Colonic mucosa (tissue), 4 donors: ENCODE measurements around the gene ZC3H7A. TPM values are rescaled to one million over a fixed set of nuclear protein-coding genes. Genes with fewer than 3 reads are reported as not detected.

Source experiments
- DNase-seq: peaks from one replicate; pipeline ENCODE4 v3.0.0-alpha.2; 2020
- H3K27ac ChIP-seq: fragments of 200-600 bp; one replicate; pipeline ENCODE4 v1.8.0; 2021
- H3K27me3 ChIP-seq: fragments of 200-600 bp; one replicate; pipeline ENCODE4 v1.8.0; 2021
- H3K36me3 ChIP-seq: fragments of 200-600 bp; one replicate; pipeline ENCODE4 v1.8.0; 2021
- H3K4me1 ChIP-seq: fragments of 200-600 bp; one replicate; pipeline ENCODE4 v1.8.0; 2021; ENCODE audit warnings: mild to moderate bottlenecking
- H3K4me3 ChIP-seq: fragments of 200-600 bp; one replicate; pipeline ENCODE4 v1.8.0; 2021
- H3K9ac ChIP-seq, 2 donors: one replicate each; pipeline ENCODE4 v1.7.0; 2013; ENCODE audit warnings: control low read depth in 2 of 2, low read depth in 2 of 2, low read length in 2 of 2
- H3K9me3 ChIP-seq: fragments of 200-600 bp; one replicate; pipeline ENCODE4 v1.8.0; 2021
- CTCF ChIP-seq: fragments of 200-600 bp; IDR thresholded peaks from one replicate; pipeline ENCODE4 v1.8.0; 2022; ENCODE audit warnings: antibody characterized with exemption, mild to moderate bottlenecking
- intact Hi-C: fragments of 100-400 bp; cut with DNase I; formaldehyde crosslinking; loops from one replicate; pipeline ENCODE4 v1.14.1; 2022
- total RNA-seq, 2 donors: library from RNA; stranded (reverse); fragmentation: NEBNext Ultra II Directional in 1 of 2; extraction: Animal tissue kit (Norgen Biotek cat#: 25700) in 1 of 2; gene quantifications; one replicate each; pipeline ENCODE4 v1.2.1, GENCODE V29; 2021
- donor health status: healthy.
- donor health status: DM: no; HTN: no; CAD: no.
- donor health status: DM: no; HTN: no; CAD: no.

The ZC3H7A gene
- total RNA-seq, 2 donors from 2014 or later = 40.2 to 47.1 TPM

- Histone ChIP-seq H3K27ac (no peak overlapping the region), H3K9ac (no peak overlapping the region), H3K36me3 (peaks cover 9% of the 10 kb centered on the region), H3K4me1 (no peaks in the 10 kb centered on the region), H3K4me3 (no peak overlapping the region), H3K27me3 (no peaks in the 10 kb centered on the region), H3K9me3 (no peaks in the 10 kb centered on the region)
- no peak for DNase-seq
- intact Hi-C loops = loop anchor here (5.0 kb wide), 1 partner anchor 318 kb away; no protein-coding TSS in a partner anchor
- TF ChIP-seq CTCF = no peak
Observed at GRCh38 chr16:11715246-11715947, 81.7 kb downstream of the ZC3H7A start.

DNA sequence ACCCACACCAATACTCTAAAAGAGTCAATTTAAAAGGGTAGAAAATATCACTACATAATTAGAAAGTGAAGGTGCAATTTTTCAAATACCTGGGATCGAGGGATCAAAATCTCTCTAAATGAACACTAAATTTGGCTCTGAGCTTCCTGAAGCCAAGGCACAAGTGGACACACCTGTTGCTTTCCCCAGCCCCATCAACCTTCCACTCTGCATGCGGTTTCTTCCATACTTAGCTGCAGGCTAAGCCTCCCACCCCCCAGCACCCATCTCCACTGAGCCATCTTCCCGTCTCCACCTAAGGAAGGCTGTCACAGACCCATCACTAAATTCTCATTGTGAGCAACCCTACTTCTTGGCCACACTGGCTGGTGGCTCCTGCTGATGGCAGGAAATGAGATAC lies 84.9 kb downstream of the ZC3H7A start:
- no peak overlapping the region for H3K9ac ChIP-seq
- TF ChIP-seq CTCF = no peak
- no peak overlapping the region for H3K27ac ChIP-seq
- H3K9me3 ChIP-seq = no peaks in the 10 kb centered on the region
- H3K4me1 ChIP-seq = no peaks in the 10 kb centered on the region
- no peaks in the 10 kb centered on the region for H3K27me3 ChIP-seq
- no peak for DNase-seq
- peaks cover 5% of the 10 kb centered on the region for H3K36me3 ChIP-seq
- intact Hi-C loops = loop anchor here (5.0 kb wide), 1 partner anchor 180 kb away; no protein-coding TSS in a partner anchor
- no peak overlapping the region for H3K4me3 ChIP-seq

DNA sequence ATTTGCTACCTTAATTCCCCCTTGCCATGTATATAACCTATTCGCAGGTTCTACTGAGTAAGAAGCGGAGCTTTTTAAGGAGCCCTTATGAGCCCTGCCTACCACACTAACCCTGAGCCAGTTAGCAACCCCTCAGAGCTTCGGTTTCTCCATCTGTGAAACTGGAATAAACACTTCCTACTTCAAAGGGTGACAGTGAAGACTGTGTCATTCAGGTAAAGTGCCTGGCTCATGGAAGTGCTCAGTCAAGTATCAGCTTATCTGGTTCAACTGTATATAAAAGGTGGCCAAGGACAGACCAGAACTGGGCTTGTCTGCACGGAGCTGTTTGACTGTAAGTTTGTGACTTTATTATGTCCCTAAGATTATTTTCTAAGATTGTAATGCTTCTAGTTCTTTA lies 85.4 kb downstream of the ZC3H7A start:
- Histone ChIP-seq H3K9ac (no peak overlapping the region), H3K27me3 (no peaks in the 10 kb centered on the region), H3K27ac (no peak overlapping the region), H3K9me3 (no peaks in the 10 kb centered on the region), H3K4me3 (no peak overlapping the region), H3K4me1 (no peaks in the 10 kb centered on the region), H3K36me3 (peaks cover 5% of the 10 kb centered on the region)
- intact Hi-C loops = loop anchor here (5.0 kb wide), 1 partner anchor 179 kb away; no protein-coding TSS in a partner anchor
- no peak for TF ChIP-seq CTCF
- DNase-seq = no peak

GRCh38 chr16:11708421-11708820 lies 88.6 kb downstream of the ZC3H7A start:
- TF ChIP-seq CTCF = no peak
- H3K27ac ChIP-seq = no peak overlapping the region
- no peaks in the 10 kb centered on the region for H3K27me3 ChIP-seq
- no peaks in the 10 kb centered on the region for H3K4me1 ChIP-seq
- H3K36me3 ChIP-seq = no peaks in the 10 kb centered on the region
- no peak overlapping the region for H3K9ac ChIP-seq
- intact Hi-C loops = no loop called here
- no peaks in the 10 kb centered on the region for H3K9me3 ChIP-seq
- no peak overlapping the region for H3K4me3 ChIP-seq
- DNase-seq = no peak

- Histone ChIP-seq H3K9me3 (no peaks in the 10 kb centered on the region), H3K36me3 (no peaks in the 10 kb centered on the region), H3K4me3 (no peak overlapping the region), H3K27ac (no peak overlapping the region), H3K4me1 (no peaks in the 10 kb centered on the region), H3K27me3 (no peaks in the 10 kb centered on the region), H3K9ac (no peak overlapping the region)
- no peak for TF ChIP-seq CTCF
- no peak for DNase-seq
- intact Hi-C loops = no loop called here
Observed at GRCh38 chr16:11707679-11708197, 89.3 kb downstream of the ZC3H7A start.
